Astrocyte of the hippocampus (primary cell): ENCODE results near the gene RNFT1.
A peak's percentile ranks its signal among the peaks of the same experiment; 100 is the strongest.
"Not testable (repeated sequence)": the region's sequence is repeated elsewhere in the genome, so short reads cannot be mapped to it uniquely, and the experiment has no call there.

Experiments
- DNase-seq: peaks from one replicate; pipeline ENCODE4 v3.0.0; 2011; ENCODE audit warnings: low read depth, low spot score

The RNFT1 gene, protein sequence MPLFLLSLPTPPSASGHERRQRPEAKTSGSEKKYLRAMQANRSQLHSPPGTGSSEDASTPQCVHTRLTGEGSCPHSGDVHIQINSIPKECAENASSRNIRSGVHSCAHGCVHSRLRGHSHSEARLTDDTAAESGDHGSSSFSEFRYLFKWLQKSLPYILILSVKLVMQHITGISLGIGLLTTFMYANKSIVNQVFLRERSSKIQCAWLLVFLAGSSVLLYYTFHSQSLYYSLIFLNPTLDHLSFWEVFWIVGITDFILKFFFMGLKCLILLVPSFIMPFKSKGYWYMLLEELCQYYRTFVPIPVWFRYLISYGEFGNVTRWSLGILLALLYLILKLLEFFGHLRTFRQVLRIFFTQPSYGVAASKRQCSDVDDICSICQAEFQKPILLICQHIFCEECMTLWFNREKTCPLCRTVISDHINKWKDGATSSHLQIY

DNA sequence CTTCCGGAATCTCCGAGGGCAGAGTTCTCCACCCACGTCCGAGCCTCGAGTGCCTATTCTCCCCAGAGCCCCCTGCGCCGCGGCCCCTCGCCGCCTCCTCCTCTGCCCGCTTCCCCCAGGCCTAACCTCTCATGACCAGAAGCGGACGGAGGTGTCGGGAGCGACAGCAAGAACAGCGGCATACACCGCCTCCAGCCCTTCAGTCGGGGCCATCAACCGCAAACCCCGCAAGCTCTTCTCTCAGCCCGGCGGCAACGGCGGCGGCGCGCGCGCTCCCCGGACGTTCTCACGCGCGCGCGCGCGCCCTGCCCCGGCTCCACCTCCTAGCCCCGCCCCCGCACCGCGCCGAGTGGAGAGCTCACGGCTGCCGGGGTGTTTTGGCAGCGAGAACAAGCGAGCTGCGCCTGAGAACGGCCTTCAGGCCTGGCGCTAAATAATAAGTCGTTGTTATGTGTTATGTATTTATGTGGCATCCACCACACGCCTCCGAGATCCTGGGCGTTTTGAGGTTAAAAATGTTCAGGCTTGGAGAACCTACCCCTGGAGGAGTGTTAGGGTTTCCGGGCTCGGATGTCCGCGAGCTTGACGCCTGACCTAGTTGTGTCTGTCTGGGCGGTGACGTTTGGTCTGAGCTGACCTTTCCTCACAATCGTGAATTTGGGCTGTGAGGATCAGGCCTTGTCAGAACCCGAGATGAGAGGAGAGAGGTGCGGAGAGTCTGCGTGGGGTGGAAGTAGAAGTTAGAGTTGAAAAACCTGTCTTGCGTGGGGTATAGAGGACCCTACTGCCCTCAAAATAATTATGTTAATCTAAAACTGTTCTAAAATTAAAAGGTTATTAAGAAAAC, at the start of gene RNFT1:
Gene RNFT1, minus strand, starts transcription at position 259 of the 847 bp plus-strand sequence. Its CDS starts 77 bp downstream, at position 182.
- peak; percentile 95 for DNase-seq

DNA sequence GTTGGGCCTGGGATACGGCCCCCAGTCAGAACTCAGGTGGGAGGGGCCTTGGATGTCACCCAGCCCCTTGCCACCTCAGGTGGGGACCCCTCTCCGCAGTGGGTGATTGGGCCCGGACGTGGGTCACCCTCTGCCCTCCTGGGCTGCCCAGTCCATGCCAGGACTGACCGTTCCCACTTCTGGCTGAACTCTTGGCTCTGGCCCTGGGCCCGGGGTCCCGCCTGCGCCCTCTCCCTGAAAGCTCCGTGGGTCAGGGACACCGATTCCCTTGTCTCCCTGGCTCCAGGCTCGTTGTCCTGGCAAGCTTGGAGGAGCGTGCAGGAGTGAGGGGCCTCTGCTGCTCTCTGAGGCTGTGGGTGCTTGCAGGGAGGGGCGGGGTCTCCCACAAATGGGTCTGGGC, 44.8 kb upstream of the RNFT1 start:
- DNase-seq: not testable (repeated sequence)

DNA sequence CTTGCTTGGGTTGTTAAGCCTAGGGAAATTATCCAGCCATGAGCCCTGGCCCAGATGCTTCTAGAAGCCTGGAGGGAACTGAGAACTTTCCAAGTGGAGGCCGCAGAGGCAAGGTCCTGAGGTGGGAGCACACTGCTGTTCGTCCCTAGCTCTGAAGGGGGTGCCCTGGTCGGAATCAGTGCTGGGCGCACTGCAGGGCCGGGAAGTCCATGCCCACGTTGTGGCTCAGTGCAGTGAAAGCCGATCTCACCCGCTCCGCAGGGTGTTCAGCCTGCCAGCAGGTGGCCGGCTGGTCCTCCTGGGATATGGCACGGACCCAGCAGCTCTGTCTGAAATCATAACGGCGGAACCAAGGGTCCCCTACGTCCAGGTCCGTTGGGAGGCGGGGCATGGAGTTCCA, 43.8 kb upstream of the RNFT1 start:
- DNase-seq: not testable (repeated sequence)

DNA sequence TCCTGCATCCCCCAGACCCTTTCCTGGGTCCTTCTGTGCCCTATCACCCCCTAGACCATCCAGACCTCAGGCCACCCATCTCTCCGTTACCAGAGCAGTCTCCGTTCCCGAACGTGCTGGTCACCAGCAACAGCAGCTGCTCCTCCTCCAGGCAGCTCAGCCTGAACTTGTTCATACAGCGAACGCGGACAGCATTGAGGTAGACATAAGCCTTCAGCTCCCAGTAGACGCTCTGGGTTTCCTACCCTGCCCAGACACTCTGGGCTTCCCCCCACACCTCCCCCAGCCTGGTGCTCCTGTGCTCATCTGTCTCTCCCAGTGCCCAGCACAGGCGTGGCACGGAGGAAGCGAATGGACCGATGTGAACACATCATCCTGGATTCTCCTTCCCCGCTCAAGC, 41.6 kb upstream of the RNFT1 start:
- DNase-seq: no peak

DNA sequence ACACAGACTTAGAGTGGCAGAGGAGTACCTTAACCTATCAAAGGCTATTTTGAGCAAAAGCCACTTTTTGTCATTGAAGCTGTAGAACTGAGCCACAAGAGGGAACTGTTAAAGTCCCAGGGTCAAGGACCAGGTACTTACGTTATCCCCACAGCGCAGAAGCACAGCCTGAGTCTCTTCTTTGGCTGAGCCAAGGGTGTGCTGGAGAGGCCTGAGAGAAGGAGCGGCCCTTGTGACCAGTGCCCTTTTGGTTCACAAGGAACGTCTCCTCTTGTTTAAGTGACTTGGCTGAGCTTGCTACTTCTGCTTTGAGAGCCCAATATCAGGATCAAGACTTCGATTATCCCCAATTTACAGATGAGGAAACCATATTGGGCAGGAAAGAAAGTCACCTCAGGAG, 40.0 kb upstream of the RNFT1 start:
- not testable (repeated sequence) for DNase-seq

DNA sequence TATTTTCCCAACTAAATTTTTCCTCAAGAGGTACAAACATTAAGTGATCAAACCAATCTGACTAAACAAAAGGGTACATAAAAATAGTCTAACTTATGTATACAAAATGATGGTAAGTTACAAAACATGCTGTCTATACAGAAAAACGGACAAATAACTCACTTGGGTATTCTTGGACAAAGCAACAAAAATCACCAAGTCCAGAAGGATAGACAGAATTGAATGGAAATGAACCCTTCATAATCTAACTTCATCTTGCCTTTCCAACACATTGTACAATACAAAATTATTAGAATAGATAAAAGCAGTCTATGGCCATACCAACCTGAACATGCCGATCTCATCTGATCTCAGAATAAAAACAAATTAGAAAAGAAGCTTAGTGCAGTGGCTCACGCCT, 37.9 kb upstream of the RNFT1 start:
- DNase-seq: not testable (repeated sequence)

DNA sequence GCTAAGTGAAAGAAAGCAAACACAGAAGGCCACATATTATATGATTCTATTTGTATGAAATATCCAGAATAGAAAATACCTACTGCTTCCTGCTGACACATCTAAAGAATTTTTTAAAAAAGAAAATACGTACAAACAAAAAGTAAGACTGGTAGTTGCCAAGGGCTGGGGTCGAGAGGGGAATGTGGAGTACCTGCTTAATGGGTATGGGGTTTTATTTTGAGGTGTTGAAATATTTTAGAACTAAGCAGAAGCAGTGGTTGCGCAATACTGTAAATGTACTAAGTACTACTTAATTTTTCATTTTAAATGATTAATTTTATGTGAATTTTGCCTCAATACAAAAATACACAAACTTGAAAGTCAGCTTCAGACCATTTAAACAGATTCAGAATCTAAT, 32.1 kb upstream of the RNFT1 start:
- not testable (repeated sequence) for DNase-seq

DNA sequence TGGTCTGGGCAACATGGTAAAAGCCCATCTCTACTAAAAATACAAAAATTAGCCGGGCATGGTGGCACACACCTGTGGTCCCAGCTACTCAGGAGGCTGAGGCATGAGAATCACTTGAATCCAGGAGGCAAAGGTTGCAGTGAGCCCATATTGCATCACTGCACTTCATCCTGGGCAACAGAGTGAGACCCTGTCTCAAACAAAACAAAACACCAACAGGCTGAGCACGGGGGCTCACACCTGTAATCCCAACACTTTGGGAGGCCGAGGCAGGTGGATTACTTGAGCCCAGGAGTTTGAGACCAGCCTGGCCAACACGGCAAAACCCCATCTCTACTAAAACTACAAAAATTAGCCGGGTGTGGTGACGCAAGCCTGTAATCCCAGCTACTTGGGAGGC, 10.6 kb upstream of the RNFT1 start:
- not testable (repeated sequence) for DNase-seq

DNA sequence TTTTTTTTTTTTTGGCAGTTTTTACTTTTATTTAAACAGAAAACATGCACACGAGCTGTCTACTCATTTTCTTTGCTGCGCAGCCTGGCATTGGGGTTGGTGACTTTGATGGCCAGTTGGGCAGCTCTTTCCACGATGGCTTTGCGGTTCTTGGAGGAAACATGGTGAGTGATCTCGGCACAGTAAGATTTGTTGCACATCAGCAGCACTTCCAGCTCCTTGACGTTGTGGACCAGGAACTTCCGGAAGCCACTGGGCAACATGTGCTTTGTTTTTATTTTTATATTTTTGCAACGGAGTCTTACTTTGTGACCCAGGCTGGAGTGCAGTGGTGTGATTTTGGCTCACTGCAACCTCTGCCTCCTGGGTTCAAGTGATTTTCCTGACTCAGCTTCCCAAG, 8.9 kb upstream of the RNFT1 start:
- not testable (repeated sequence) for DNase-seq

DNA sequence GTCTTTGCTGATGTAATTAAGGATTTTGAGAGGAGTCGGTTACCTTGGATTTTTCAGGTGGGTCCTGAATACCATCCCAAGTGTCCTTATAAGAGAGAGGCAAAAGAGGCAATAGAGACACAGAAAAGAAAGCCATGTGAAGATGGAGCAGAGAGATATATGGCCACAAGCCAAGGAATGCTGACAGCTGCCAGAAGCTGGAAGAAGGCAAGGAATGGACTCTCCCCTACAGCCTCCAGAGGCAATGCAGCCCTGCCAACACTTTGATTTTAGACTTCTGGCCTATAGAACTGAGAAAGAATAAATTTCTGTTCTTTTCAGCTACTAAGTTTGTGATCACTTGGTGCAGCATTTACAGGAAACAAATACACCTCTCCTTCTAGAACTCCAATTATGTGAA, 8.2 kb upstream of the RNFT1 start:
- DNase-seq: peak; percentile 12

DNA sequence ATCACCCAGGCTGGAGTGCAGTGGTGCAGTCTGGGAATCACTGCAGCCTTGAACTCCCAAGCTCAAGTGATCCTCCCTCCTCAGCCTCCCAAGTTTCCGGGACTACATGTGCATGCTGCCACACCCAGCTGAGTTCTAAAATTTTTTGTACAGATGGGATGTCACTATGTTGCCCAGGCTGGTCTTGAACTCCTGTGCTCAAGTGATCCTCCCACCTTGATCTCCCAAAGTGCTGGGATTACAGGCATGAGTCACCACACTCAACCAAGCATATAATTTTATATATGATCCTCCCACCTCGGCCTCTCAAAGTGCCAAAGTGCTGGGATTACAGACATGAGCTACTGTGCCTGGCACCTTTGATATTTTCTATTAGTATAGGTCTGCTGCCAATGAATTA, 7.2 kb upstream of the RNFT1 start:
- not testable (repeated sequence) for DNase-seq

DNA sequence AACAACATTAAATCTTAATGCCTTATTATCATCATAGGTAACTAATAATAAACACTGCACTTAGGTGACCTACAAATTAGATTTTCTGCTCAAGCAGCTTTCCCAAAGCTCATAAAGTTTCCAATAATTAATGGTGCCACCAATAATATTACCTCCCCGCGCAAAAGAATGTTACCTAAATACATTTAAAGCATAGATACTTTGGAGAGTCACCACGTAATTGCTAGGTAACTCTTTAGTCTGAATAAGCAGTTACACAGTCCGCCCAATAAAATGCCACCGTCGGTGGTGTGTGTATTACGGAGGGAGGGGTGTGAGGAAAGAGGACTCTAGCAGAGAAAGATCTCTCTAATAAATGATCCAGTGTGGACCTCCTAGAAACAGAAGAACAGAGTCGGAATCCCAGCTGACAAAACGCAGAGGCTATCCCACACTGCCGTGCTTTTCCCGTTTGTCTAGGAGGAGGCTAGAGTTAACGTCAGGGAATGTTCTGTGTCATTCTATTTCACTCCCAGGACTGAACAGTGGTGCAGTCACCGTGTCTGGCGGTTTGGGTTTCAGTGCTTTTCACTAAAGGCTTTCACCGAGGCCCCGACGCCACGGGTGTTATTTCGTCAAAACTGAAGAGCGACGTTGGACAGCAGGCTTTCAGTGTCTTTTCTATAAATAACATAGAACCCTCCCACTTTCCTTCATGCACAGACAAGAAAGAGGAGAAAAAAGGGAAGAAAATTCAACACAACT, 630 bp downstream of the RNFT1 start:
- DNase-seq: peak; percentile 75

DNA sequence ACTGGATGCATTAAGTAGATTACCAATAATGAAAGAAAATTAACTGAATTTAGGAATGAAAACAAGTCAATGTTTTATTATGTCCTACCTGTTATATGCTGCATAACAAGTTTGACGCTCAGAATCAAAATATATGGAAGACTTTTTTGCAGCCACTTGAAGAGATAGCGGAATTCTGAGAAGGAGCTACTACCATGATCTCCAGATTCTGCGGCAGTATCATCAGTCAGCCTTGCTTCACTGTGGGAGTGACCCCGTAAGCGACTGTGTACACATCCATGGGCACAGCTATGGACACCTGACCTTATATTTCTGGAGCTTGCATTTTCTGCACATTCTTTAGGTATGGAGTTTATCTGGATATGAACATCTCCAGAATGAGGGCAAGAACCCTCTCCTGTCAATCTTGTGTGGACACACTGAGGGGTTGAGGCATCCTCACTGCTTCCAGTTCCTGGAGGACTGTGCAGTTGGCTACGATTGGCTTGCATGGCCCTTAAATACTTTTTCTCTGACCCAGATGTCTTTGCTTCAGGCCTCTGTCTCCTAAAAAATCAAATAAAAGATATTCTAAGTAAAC, 1.7 kb downstream of the RNFT1 start:
- DNase-seq: no peak

DNA sequence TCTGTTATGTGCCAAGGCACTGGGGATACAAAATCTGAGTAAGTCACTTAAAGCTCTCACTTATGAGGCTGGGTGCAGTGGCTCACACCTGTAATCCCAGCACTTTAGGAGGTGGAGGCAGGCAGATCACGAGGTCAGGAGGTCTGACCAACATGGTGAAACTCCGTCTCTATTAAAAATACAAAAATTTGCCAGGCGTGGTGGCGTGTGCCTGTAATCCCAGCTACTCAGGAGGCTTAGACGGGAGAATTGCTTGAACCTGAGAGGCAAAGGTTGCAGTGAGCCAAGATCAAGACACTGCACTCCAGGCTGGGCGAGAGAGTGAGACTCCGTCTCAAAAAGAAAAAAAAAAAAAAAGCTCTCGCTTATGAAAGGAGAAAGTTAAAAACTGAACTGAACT, 5.0 kb downstream of the RNFT1 start:
- DNase-seq: not testable (repeated sequence)

DNA sequence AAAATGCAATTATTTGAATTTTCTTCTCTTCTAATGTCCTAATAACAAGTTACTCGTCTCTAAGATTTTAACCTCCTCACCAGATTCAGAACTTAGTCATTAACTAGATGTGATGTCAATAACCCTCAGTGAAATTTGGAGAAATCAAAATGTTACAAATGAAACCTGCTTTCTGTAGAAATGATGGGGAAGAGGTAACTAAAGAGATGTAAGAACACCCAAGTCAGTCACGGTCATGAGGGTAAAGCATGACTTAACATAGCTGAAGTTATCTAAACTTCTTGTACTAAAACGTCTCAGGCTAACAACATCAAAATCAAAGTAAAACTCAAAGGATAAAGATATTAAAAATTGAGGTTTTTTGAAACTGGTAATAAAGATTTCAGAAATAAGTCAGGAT, 9.7 kb downstream of the RNFT1 start:
- no peak for DNase-seq

DNA sequence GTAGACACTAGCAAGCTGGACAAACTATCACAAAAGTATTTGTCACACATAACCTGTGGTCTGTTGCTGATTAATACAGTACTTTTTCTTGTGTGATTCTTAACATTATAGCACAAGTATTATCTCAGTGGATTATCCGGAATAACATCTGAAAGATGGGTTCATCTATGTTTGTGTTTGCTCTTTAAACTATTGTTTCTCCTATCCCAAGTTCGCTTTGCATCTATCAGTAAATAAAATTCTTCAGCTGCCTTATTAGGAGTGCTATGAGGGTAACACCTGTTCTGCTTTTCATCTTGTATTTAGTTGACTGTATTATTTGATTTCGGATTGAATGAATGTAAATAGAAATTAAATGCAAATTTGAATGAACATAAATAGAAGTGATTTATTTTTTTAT, 14.5 kb downstream of the RNFT1 start:
- DNase-seq: no peak

DNA sequence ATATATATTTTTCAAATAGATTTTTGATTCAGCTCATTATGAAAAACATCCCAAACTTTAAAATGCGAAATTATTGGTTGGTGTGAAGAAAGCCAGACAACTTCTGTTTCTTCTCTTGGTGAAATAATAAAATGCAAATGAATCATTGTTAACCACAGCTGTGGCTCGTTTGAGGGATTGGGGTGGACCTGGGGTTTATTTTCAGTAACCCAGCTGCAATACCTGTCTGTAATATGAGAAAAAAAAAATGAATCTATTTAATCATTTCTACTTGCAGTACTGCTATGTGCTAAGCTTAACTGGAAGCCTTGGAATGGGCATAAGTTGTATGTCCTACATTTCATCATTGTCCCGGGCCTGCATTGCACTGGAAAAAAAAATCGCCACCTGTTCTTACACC, 17.2 kb downstream of the RNFT1 start:
- DNase-seq: not testable (repeated sequence)

DNA sequence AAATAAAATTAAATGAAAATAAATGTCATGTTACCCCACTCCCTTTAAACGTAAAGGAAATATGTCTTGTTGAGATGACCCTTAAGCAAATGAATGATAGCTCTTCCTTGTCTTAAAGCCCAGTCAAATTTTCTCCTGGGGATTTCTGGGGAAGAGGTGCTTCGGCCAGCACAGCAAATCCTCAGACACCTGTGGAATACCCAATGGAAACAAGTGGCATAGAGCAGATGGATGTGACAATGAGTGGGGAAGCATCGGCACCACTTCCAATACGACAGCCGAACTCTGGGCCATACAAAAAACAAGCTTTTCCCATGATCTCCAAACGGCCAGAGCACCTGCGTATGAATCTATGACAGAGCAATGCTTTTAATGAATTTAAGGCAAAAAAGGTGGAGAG, 18.1 kb downstream of the RNFT1 start:
- DNase-seq: not testable (repeated sequence)

DNA sequence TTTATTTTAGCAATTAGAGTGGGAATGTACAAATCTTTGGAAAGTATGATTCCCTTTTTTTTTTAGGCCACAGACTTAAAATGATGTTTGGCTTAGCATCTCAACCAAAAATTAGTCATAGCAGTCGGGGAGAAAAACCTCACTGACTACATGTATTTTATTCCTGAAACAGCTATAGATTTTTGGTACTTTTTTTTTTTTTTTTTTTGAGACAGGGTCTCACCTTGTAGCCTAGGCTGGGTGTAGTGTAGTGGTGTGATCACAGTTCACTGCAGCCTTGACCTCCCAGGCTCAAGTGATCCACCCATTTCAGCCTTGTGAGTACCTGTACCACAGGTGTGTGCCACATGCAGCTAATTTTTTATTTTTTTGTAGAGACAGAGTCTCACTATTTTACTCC, 23.4 kb downstream of the RNFT1 start:
- DNase-seq: no peak

DNA sequence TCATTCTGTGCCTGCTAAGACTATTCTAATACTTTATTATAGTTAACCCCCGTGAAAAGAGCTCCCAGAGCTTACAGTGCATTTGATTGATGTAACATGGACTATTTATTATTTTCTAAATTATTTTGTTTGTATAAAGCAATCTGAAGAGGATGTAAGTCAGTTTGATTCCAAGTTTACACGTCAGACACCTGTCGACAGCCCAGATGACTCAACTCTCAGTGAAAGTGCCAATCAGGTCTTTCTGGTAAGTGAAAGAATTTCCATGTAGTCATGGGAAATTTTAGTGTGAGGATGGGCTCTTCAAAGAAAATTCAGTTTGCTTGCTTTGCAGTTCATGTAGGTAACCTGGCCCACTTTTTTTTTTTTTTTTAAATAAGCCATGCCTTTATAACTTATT, 23.8 kb downstream of the RNFT1 start:
- DNase-seq: not testable (repeated sequence)

DNA sequence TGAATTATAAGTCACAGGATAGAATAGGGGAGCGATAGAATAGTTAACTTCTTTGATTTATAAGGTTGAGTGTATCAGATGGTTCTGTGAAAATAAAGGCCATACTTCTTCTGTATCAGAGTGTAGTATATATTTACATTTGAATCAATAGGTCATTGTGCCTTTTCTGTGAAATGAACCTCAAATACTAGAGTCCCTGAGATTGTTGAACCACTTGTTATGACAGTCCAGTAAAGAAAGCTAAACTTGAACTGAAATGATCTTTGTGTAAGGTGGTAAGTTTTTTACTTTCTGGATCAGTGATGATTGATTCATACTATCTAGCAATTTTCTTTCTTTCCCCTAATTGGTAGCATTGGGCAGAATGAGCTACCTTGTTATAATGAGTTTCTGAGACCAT, 31.2 kb downstream of the RNFT1 start:
- not testable (repeated sequence) for DNase-seq

DNA sequence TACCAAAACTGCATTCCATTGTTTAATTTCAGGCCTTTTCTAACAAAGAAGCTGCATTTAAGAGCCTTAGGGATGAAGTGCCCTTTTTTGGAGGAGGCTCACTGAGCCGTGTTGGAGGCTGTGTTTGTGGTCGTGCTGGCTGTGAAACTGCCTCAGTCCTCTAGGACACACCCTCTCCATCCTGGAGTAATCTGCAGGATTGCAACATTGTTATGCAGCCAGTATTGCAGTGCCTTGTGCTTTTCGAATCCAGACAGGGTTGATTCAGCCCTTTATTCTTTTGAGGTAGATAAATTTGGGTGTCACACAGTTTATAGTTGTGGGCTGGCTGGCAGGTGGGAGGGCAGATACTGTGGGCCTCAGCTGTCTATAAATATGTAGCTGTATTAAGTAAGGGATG, 33.8 kb downstream of the RNFT1 start:
- peak; percentile 22 for DNase-seq
